BE2C (cell line): ENCODE results near the gene TRMT13.
"Not testable (repeated sequence)": the region's sequence is repeated elsewhere in the genome, so short reads cannot be mapped to it uniquely, and the experiment has no call there.

Experiments used
- DNase-seq: peaks from one replicate; pipeline ENCODE4 v3.0.0-alpha.2; 2020
- H3K27me3 ChIP-seq: fragments of 250-450 bp; sonication (Bioruptor Pico); 2 replicates; pipeline ENCODE4 v1.5.1; 2020; ENCODE audit warnings: mild to moderate bottlenecking
- H3K36me3 ChIP-seq: fragments of 250-450 bp; sonication (Bioruptor Pico); 2 replicates; pipeline ENCODE4 v1.5.1; 2020; ENCODE audit warnings: mild to moderate bottlenecking
- H3K4me1 ChIP-seq: fragments of 250-450 bp; sonication (Bioruptor Pico); 2 replicates; pipeline ENCODE4 v1.5.1; 2020
- H3K4me3 ChIP-seq: 2 replicates; pipeline ENCODE4 v1.5.1; 2011; ENCODE audit warnings: low read depth, low read length
- H3K9me3 ChIP-seq: fragments of 250-450 bp; sonication (Bioruptor Pico); 2 replicates; pipeline ENCODE4 v1.5.1; 2020
- TF ChIP-seq, protein P1 (sequence below): IDR thresholded peaks from 2 replicates; pipeline ENCODE4 v1.5.1; 2012; ENCODE audit warnings: mild to moderate bottlenecking, low read depth, low read length

The TRMT13 gene

DNA sequence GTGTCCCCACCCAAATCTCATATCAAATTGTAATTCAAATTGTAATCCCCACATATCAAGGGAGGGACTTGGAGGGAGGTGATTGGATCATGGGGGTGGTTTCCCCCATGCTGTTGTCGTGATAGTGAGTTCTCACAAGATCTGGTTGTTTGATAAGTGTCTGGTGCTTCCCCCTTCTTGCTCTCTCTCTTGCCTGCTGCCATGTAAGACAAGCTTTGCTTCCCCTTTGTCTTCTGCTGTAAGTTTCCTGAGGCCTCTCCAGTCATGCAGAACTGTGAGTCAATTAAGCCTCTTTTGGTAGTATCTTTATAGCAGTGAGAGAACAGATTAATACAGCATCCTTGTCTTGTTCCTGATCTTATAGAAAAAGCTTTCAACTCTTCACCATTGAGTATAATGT, 51.6 kb downstream of the TRMT13 start:
- Histone ChIP-seq H3K36me3 (no peaks in the 10 kb centered on the region), H3K27me3 (no peaks in the 10 kb centered on the region), H3K4me3 (no peak overlapping the region), H3K9me3 (no peaks in the 10 kb centered on the region), H3K4me1 (peaks cover 7% of the 10 kb centered on the region)
- DNase-seq = no peak
- TF ChIP-seq, protein P1, sequence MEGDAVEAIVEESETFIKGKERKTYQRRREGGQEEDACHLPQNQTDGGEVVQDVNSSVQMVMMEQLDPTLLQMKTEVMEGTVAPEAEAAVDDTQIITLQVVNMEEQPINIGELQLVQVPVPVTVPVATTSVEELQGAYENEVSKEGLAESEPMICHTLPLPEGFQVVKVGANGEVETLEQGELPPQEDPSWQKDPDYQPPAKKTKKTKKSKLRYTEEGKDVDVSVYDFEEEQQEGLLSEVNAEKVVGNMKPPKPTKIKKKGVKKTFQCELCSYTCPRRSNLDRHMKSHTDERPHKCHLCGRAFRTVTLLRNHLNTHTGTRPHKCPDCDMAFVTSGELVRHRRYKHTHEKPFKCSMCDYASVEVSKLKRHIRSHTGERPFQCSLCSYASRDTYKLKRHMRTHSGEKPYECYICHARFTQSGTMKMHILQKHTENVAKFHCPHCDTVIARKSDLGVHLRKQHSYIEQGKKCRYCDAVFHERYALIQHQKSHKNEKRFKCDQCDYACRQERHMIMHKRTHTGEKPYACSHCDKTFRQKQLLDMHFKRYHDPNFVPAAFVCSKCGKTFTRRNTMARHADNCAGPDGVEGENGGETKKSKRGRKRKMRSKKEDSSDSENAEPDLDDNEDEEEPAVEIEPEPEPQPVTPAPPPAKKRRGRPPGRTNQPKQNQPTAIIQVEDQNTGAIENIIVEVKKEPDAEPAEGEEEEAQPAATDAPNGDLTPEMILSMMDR = no peak

DNA sequence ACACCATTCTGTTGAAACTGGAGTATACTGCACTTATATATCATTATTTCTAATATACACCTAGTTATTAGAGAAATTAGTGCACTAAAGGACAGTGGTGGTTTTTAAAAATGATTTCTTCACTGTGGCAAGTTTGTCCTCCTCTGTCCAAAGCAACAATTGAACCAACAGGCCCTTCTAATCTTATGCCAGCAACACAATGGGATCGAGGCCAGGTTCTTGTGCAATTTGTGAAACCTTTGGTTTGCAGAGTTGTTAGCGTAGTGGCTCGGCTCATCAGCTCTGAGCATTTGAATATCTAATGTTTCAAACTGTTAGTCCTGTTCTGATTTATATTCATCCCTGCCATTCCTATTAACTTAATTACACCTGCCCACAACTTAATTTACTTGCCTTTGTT, 54.9 kb downstream of the TRMT13 start:
- Histone ChIP-seq H3K27me3 (no peaks in the 10 kb centered on the region), H3K9me3 (no peaks in the 10 kb centered on the region), H3K36me3 (no peaks in the 10 kb centered on the region), H3K4me3 (no peak overlapping the region), H3K4me1 (peaks cover 7% of the 10 kb centered on the region)
- TF ChIP-seq, protein P1 = no peak
- no peak for DNase-seq

GRCh38 chr1:100188617-100189016, 55.7 kb downstream of the TRMT13 start:
- no peak overlapping the region for H3K4me3 ChIP-seq
- DNase-seq = peak; percentile 73
- TF ChIP-seq, protein P1 = no peak
- H3K9me3 ChIP-seq = no peaks in the 10 kb centered on the region
- no peaks in the 10 kb centered on the region for H3K36me3 ChIP-seq
- no peaks in the 10 kb centered on the region for H3K27me3 ChIP-seq
- peaks cover 7% of the 10 kb centered on the region for H3K4me1 ChIP-seq

DNA sequence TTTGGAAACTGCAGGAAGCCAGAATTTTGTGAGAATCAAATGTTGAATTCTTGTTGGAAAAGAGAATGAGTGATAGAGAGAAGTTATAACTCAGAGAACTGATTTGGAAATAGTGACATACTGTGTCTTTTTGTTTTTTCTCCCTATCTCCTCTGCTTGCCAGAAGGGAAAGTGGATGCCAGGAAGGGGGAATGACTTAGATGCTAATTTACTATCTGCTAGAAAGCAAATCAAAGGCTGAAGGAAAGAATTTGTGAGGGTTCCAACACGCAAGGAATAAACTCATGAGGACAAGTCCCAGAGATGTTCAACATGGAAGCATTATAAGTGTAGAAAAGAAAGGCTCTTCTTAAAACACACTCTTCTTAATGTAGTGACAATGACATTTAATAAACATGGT, 65.6 kb downstream of the TRMT13 start:
- H3K36me3 ChIP-seq = peaks cover 13% of the 10 kb centered on the region

DNA sequence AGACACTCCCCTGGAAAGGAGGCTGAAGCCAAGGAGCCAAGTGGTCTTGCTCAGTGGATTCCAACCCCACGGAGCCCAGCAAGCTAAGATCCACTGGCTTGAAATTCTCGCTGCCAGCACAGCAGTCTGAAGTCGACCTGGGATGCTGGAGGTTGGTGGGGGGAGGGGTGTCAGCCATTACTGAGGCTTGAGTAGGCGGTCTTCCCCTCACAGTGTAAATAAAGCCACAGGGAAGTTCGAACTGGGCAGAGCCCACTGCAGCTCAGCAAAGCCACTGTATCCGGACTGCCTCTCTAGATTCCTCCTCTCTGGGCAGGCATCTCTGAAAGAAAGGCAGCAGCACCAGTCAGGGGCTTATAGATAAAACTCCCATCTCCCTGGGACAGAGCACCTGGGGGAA, 67.1 kb downstream of the TRMT13 start:
- H3K4me3 ChIP-seq, H3K4me1 ChIP-seq, DNase-seq, H3K27me3 ChIP-seq, H3K9me3 ChIP-seq: not testable (repeated sequence)
- H3K36me3 ChIP-seq = peaks cover 13% of the 10 kb centered on the region

More for the DNA sequence above, 65.6 kb downstream of the TRMT13 start:
- Histone ChIP-seq H3K4me3 (no peak overlapping the region), H3K9me3 (no peaks in the 10 kb centered on the region), H3K4me1 (no peaks in the 10 kb centered on the region), H3K27me3 (no peaks in the 10 kb centered on the region)
- DNase-seq = no peak
- TF ChIP-seq, protein P1 = no peak
